Naive B cell (primary cell): ENCODE measurements around the gene LPAR1. TPM values are rescaled to one million over a fixed set of nuclear protein-coding genes. Genes with fewer than 3 reads are reported as not detected.

ENCODE experiments used
- ATAC-seq, 2 donors: fragments of 150-1000 bp; cut with Tn5 transposase; 2 replicates each; pipeline ENCODE4 v1.10.0; 2021; ENCODE audit warnings: low read depth in 2 of 2, mild to moderate bottlenecking in 2 of 2, moderate library complexity in 2 of 2
- DNase-seq: peaks from one replicate; pipeline ENCODE4 v3.0.0; 2022
- H3K27ac Mint-ChIP-seq, 6 donors: one replicate each; pipeline ENCODE4 v1.8.0; 2020 to 2022; ENCODE audit warnings: mild to moderate bottlenecking in 6 of 6, mixed read lengths in 6 of 6, moderate library complexity in 5 of 6, inconsistent platforms in 2 of 6
- H3K27me3 Mint-ChIP-seq, 3 donors: one replicate each; pipeline ENCODE4 v1.8.0; 2021 to 2022; ENCODE audit warnings: mixed read lengths in 3 of 3, mild to moderate bottlenecking in 1 of 3
- H3K36me3 Mint-ChIP-seq, 2 donors: one replicate each; pipeline ENCODE4 v1.8.0; 2020 to 2022; ENCODE audit warnings: mixed read lengths in 2 of 2, inconsistent platforms in 1 of 2, mild to moderate bottlenecking in 1 of 2
- H3K4me1 Mint-ChIP-seq, 3 donors: one replicate each; pipeline ENCODE4 v1.8.0; 2020 to 2022; ENCODE audit warnings: mixed read lengths in 3 of 3, inconsistent platforms in 1 of 3, mild to moderate bottlenecking in 1 of 3, moderate library complexity in 1 of 3
- H3K4me3 Mint-ChIP-seq, 8 donors: one replicate each; pipeline ENCODE4 v1.8.0; 2020 to 2022; ENCODE audit warnings: mild to moderate bottlenecking in 8 of 8, mixed read lengths in 8 of 8, moderate library complexity in 8 of 8, inconsistent platforms in 2 of 8
- H3K9me3 Mint-ChIP-seq, 7 donors: one replicate each; pipeline ENCODE4 v1.8.0; 2020 to 2022; ENCODE audit warnings: mixed read lengths in 7 of 7, mild to moderate bottlenecking in 5 of 7, inconsistent platforms in 2 of 7, moderate library complexity in 1 of 7
- polyA plus RNA-seq, 6 donors: library from polyadenylated mRNA; unstranded; fragments of 300-500 nt; fragmentation: Illumina TruSeq; gene quantifications; one replicate each; pipeline ENCODE4 v1.2.3, GENCODE V29; 2021; ENCODE audit warnings: low read depth in 6 of 6

The LPAR1 gene
- polyA plus RNA-seq, 6 donors from 2014 or later = not detected

DNA sequence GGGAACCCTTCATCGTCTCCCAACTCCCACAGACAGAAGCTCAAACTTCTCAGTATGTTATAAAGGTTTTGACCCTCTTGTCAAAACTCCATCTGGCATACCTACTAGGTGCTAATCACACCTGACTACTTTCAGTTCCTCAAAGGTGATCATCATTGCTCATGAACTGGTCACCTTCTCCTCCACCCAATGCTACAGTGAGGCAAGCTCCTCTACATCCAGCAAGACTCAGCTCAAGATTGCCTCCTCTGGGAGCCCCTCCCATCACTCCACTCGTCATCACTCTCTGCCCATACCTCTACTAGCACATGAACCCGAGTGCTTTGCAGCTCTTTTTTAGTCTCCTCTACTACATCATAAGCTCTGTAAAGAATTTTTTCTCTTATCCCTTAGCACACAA, 102.4 kb downstream of the LPAR1 start:
- DNase-seq (no peak), ATAC-seq (no peak)
- Mint-ChIP-seq H3K36me3 (no peaks in the 10 kb centered on the region), H3K27me3 (no peaks in the 10 kb centered on the region), H3K27ac (peak overlapping the region in 1 of 6 donors; percentile 2), H3K4me3 (no peak overlapping the region), H3K9me3 (peaks cover 0 to 2% (median 0%) of the 10 kb centered on the region in 7 donors), H3K4me1 (peaks cover 2 to 20% (median 6%) of the 10 kb centered on the region in 3 donors)

DNA sequence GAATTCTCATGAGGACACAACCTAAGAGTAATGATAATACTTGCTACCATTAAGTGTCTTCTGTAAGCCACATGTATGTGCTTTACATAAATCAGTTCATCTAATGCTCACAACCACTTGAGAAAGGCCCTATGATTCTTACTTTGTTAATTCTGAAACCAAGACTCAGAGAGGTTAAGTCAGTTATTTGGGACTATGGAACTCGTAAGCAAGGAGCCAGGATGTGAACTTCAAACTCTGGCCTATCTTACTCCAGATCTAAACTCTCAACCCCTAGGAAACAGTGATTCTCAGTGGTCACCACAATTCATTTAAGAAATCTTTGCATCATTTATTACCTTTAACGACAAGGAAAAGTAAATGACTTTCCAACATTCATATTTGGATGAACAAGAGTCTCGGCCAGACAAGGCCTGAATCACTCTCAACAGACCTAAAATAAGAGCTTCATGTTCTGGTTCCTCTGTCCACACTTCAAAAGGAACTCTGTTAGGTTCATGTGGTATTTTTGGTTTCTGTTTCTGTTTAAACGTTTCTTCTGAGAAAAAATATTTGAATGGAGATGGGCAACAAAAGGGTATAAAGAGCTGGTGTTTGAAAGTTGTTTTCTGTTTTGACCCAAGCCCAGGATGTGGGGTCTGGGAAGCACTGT, 104.8 kb downstream of the LPAR1 start:
- no peak overlapping the region for H3K4me3 Mint-ChIP-seq
- no peaks in the 10 kb centered on the region for H3K36me3 Mint-ChIP-seq
- ATAC-seq (no peak), DNase-seq (no peak)
- no peak overlapping the region for H3K27ac Mint-ChIP-seq
- peaks cover 0 to 11% (median 0%) of the 10 kb centered on the region in 3 donors for H3K4me1 Mint-ChIP-seq
- peaks cover 0 to 1% (median 0%) of the 10 kb centered on the region in 7 donors for H3K9me3 Mint-ChIP-seq
- H3K27me3 Mint-ChIP-seq = no peaks in the 10 kb centered on the region

DNA sequence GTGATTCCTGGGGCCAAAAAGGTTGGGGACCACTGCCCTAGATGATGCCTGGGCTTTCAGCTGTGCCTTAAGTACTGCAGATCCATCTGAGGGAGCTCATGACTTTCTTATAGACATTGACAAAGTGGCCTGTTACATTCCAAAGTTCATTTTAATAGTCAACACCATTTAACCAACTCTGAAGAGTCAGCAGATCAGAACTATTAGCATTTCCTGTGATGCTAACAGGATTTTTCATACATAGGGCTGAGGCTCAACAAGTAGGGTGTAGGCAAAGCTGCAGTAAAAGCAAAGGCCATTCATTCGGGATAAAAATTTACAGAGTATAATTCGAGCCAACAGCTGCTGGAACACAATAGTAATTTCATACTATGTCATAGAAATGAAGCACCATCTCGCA, 105.4 kb downstream of the LPAR1 start:
- ATAC-seq (no peak), DNase-seq (no peak)
- Mint-ChIP-seq H3K4me1 (peaks cover 0 to 11% (median 0%) of the 10 kb centered on the region in 3 donors), H3K4me3 (no peak overlapping the region), H3K27me3 (no peaks in the 10 kb centered on the region), H3K36me3 (no peaks in the 10 kb centered on the region), H3K9me3 (peaks cover 0 to 1% (median 0%) of the 10 kb centered on the region in 7 donors), H3K27ac (no peak overlapping the region)

DNA sequence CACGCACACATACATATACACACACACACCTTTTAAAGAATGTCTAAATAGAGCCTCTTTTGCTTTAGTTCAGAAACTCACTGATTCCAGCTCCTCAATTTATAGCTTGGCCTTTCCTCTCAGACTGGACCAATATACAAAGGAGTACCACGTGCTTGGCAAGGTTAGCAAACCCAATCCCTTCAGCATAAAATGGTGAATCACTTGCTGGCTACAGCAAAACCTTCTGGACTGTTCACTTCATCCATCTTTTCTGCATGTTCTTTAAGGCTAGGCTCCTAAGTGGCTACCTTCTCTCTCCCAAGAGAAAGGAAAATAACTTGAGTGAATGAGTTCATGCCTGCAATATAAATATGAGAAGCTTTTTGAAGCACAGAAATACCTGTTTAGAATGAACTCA, 109.7 kb downstream of the LPAR1 start:
- Mint-ChIP-seq H3K27me3 (no peaks in the 10 kb centered on the region), H3K27ac (no peak overlapping the region), H3K9me3 (no peaks in the 10 kb centered on the region), H3K36me3 (no peaks in the 10 kb centered on the region), H3K4me1 (peaks cover 0 to 8% (median 0%) of the 10 kb centered on the region in 3 donors), H3K4me3 (no peak overlapping the region)
- no peak for ATAC-seq
- DNase-seq = no peak

DNA sequence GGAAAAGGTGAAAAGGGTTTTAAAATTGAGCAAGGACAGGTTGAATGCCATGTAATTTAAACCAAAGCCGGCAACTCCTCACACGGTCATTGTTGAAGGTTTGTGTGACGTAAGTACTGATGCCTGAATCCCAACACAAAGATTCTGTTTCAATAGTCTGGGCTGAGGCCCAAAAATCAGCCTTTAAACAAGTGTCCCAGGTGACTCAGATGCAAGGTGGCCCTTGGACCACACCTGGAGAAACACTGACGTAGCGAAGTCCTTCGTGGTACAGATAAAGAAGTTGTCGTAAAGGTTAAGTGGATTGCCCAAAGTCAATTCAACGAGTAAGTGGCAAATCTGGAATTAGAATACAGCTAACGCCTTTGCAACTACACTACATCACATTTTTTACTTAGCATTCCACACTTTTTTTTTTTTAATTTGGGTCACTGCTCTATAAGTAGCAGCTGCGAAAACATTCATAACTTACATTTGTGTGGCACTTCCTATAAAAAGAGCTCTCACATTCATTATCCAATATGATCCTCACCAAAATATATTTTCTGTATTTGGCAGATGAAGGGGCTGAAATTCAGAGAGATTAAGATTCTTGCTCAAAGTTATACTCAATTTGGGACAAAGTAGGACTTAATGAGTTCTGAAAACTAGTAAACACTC, 111.3 kb downstream of the LPAR1 start:
- Mint-ChIP-seq H3K9me3 (no peaks in the 10 kb centered on the region), H3K4me3 (no peak overlapping the region), H3K27me3 (no peaks in the 10 kb centered on the region), H3K36me3 (no peaks in the 10 kb centered on the region), H3K27ac (no peak overlapping the region), H3K4me1 (no peaks in the 10 kb centered on the region)
- ATAC-seq (no peak), DNase-seq (no peak)

DNA sequence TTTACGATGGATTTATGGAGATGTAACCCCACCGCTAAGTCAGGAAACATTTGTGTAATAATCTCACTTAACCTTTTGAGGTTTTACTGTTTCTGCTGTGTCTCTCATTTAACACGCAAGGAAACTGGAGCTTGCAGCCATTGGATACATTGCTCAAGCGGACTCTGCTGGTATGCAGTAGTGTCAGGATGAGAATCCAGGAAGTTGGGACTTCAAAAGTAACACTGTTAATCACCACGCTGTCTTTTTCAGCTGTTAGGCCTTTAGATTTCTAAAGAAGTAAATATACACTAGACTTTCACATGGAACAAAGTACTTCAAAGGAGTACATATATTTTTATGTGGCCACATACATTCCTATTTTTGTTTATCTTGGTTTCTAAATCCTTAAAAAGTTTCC, 114.7 kb downstream of the LPAR1 start:
- Mint-ChIP-seq H3K27me3 (no peaks in the 10 kb centered on the region), H3K36me3 (no peaks in the 10 kb centered on the region), H3K4me3 (no peak overlapping the region), H3K27ac (no peak overlapping the region), H3K9me3 (no peaks in the 10 kb centered on the region), H3K4me1 (no peaks in the 10 kb centered on the region)
- no peak for ATAC-seq
- DNase-seq = no peak

DNA sequence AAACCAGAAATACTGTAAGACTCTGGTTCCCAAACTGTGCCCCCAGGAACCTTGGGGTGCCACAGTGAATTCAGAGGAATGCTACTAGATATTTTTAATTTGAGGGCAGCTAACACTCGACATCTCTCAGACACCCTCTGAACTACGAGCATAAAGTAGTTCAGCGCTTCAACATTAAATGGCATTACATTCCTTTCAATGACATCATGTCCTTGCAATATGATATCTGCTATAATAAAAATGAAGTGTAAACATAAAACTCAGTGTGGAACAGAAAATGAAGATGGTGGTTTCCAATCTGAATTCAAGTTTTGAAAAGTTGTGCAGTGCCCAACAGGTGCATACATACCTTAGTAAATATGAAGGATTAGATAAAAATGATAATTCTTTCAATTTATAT, 116.1 kb downstream of the LPAR1 start:
- H3K4me3 Mint-ChIP-seq = no peak overlapping the region
- H3K9me3 Mint-ChIP-seq = no peaks in the 10 kb centered on the region
- no peaks in the 10 kb centered on the region for H3K27me3 Mint-ChIP-seq
- H3K4me1 Mint-ChIP-seq = no peaks in the 10 kb centered on the region
- H3K27ac Mint-ChIP-seq = no peak overlapping the region
- H3K36me3 Mint-ChIP-seq = no peaks in the 10 kb centered on the region
- ATAC-seq (no peak), DNase-seq (no peak)

DNA sequence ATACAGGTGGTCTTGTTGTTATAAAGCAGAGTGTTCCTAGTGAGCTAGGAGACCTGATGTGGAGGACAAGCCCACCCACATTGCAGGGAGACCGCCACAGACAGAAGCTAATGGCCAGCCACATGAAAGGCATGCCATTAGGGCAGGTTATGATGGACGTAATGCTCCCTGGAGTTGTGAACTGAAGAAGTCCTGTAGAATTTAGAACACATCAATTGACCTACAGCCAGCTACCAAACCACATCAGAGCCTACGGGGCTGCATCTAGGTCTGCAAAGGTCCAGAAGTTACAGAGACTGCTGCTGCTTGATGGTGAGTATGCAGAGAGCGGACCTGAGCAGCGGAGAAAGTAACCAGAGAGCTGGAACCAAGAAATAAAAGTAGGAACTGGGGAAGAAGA, 116.6 kb downstream of the LPAR1 start:
- H3K4me3 Mint-ChIP-seq = no peak overlapping the region

DNA sequence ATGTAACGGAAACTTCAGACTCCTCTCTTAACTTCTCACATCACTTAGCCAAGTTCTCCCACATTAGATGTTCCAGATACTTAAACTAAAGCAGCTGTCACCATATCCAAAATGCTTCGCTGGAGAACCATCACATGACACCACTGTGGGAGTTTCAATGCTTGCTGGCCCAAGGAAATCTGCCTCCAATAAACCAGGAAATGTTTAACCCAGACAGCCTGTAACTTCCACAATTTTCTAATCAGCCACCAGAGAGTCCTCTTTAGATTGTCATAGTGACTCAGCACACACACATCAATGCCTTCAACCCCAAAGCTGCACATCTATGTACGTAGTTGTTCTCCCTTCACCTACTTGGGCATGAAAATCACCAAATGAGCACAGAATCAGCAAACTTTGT, 118.7 kb downstream of the LPAR1 start:
- Mint-ChIP-seq H3K27me3 (no peaks in the 10 kb centered on the region), H3K9me3 (peaks cover 0 to 4% (median under 1%) of the 10 kb centered on the region in 7 donors), H3K27ac (no peak overlapping the region), H3K4me3 (no peak overlapping the region), H3K4me1 (no peaks in the 10 kb centered on the region), H3K36me3 (no peaks in the 10 kb centered on the region)
- DNase-seq = no peak
- ATAC-seq = no peak

More for the DNA sequence above, 116.6 kb downstream of the LPAR1 start:
- Mint-ChIP-seq H3K27me3 (no peaks in the 10 kb centered on the region), H3K36me3 (no peaks in the 10 kb centered on the region), H3K27ac (no peak overlapping the region), H3K9me3 (no peaks in the 10 kb centered on the region), H3K4me1 (no peaks in the 10 kb centered on the region)
- ATAC-seq (no peak), DNase-seq (no peak)

DNA sequence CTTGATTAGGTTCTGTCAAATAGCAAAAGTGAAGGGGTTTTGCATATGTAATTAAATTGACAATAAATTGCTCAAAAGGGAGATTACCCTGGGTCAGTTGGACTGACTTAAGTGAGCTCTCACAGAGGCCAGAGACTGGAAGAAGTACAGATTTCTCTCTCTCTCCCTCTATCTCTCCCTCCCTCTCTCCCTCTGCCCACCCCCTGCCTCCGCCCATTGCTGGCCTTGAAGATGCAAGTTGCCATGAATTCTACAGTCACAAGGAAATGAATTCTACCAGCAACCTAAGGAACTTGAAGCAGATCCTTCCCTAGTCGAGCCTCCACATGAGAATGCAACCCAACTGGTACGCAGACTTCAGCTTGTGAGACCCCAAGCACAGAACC, 119.2 kb downstream of the LPAR1 start:
- no peak for ATAC-seq

DNA sequence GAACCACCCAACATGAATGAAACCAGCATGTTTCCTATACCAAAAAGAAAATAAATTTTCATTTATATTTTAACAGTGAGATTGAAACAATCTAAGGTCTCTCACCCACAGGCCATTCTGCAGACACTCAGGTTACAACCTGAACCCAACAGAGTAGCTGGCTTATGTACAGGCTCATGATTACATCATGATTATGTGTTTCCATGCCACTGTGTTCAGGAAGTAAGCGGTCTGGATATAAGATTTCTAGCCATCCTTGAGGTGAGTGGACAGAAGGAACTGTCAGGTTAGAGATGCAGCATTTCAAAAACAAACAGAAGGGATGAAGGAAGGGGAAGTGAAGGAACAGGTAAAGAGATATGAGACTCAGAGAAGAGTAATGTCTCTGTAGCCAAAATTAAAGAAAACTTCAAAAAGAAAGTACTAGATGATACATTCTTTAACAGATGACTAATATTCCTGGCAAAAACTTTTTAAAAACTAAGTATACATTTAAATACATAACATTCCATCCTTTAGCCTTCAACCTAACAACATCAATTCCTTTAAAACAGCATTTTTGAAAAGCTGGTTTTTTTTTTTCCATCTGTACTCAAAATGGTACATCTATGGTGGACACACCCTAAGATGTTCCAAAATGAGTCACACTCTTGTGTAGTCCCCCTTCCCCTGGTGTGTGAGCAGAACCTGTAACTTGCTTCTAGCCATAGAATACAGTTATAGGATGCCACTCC, 119.8 kb downstream of the LPAR1 start:
- H3K36me3 Mint-ChIP-seq = no peaks in the 10 kb centered on the region
- H3K9me3 Mint-ChIP-seq = peaks cover 0 to 15% (median 6%) of the 10 kb centered on the region in 7 donors
- DNase-seq (no peak), ATAC-seq (no peak)
- H3K27me3 Mint-ChIP-seq = no peaks in the 10 kb centered on the region
- H3K4me3 Mint-ChIP-seq = no peak overlapping the region
- no peak overlapping the region for H3K27ac Mint-ChIP-seq
- H3K4me1 Mint-ChIP-seq = no peaks in the 10 kb centered on the region

More for the DNA sequence above, 119.2 kb downstream of the LPAR1 start:
- DNase-seq = no peak
- Mint-ChIP-seq H3K36me3 (no peaks in the 10 kb centered on the region), H3K27me3 (no peaks in the 10 kb centered on the region), H3K27ac (no peak overlapping the region), H3K4me1 (no peaks in the 10 kb centered on the region), H3K9me3 (peaks cover 0 to 9% (median 4%) of the 10 kb centered on the region in 7 donors), H3K4me3 (no peak overlapping the region)

DNA sequence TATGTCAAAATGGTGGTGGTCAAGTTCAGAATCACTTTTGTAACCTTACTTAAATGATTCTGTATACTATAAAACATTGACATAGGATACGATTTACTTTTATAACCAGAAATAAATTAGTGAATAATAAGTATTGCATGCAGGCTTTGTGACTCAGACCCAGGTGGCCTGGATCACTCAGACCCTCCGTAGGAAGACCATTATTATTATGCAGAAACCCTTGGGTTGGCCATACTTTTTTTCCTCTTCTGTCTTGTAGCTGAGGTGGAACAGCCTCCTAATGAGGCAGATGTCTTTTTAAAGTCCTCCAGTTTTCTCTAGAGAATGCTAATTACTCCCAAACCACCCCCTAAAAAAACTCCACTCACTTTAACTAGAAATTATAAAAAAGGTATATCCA, 121.9 kb downstream of the LPAR1 start:
- H3K9me3 Mint-ChIP-seq = peaks cover 0 to 17% (median 8%) of the 10 kb centered on the region in 7 donors
- no peaks in the 10 kb centered on the region for H3K27me3 Mint-ChIP-seq
- H3K27ac Mint-ChIP-seq = no peak overlapping the region
- H3K36me3 Mint-ChIP-seq = no peaks in the 10 kb centered on the region
- no peak for ATAC-seq
- H3K4me3 Mint-ChIP-seq = no peak overlapping the region
- H3K4me1 Mint-ChIP-seq = no peaks in the 10 kb centered on the region
- no peak for DNase-seq

DNA sequence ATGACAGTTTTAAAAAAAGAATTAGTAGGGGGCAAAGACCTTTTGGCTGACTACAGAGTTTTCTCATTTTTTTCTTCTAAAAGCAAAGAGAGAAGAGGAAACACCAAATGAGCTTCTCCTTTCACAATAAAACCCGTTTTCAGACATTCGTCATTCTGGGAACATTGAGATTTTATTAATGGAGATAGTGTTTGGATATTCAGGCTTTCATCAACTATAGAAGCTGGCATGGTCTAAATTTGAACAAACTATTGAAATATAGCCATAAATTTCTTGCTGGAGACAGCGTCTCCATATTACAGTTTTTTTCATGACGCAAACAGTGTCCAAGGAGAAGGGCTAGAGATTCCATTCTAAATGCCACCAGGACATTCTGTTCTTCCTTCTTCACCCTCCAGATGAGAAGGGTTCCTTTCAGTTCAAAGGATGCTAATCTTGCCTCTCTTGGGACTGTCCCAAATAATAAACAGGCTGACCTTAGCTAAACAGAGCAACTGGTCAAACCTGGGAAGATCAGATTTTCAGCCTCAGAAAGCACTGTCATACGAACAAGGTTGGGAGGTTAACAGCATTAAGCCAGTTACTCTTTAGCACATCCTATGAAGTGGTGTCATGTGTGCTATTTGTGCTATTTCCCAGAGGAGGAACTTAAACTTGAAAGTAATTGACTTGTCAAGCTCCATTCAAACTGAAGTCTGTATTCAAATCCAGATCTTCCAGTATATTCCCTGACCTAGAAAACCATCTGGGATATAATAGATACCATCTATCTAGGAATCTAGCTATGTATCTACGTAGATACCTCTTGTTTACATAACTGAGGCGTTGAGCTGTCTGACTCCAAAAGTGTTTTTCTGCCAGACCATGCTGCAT, 125.6 kb downstream of the LPAR1 start:
- H3K27me3 Mint-ChIP-seq = no peaks in the 10 kb centered on the region
- H3K4me3 Mint-ChIP-seq = no peak overlapping the region
- no peak overlapping the region for H3K27ac Mint-ChIP-seq
- no peaks in the 10 kb centered on the region for H3K4me1 Mint-ChIP-seq
- no peaks in the 10 kb centered on the region for H3K36me3 Mint-ChIP-seq
- DNase-seq (no peak), ATAC-seq (no peak)
- H3K9me3 Mint-ChIP-seq = peaks cover 9 to 43% (median 18%) of the 10 kb centered on the region in 7 donors
